HepG2 (cell line): ENCODE data around the gene SYT8. TPM values are rescaled to one million over a fixed set of nuclear protein-coding genes. Genes with fewer than 3 reads are reported as not detected.

Experiments used
- ATAC-seq: fragments of 200-7000 bp; cut with Tn5 transposase; 3 replicates; pipeline ENCODE4 v1.9.1; 2020; ENCODE audit warnings: mild to moderate bottlenecking, moderate library complexity
- BruUV-seq: library from RNA; stranded (reverse); fragments of 400-500 nt; replicated peaks from 2 replicates; lab custom pipeline; 2021; lab: Mats Ljungman, UMichigan
- CTCF ChIA-PET: fragments of 300-600 bp; formaldehyde crosslinking; extraction: SDS; loops from one replicate; lab custom pipeline; 2021; ENCODE audit warnings: low total read pairs, inconsistent platforms, low intra/inter-chr PET ratio; lab: Yijun Ruan, JAX
- POLR2A ChIA-PET: fragments of 350-600 bp; sonication (Branson Sonifier 250); formaldehyde crosslinking; loops from one replicate; lab custom pipeline; 2020; ENCODE audit warnings: antibody characterized with exemption, inconsistent platforms; lab: Yijun Ruan, JAX
- DNase-seq: peaks from one replicate; pipeline ENCODE4 v3.0.0-alpha.2; 2015; ENCODE audit warnings: low spot score
- FAIRE-seq: peaks from 3 replicates; lab custom pipeline; 2011; peaks lifted over from hg19 to GRCh38; lab: Jason Lieb, UNC
- H2AFZ ChIP-seq: one replicate; pipeline ENCODE4 v1.6.1; 2011; ENCODE audit warnings: low read length, inconsistent platforms
- H3K27ac ChIP-seq: fragments of 300-600 bp; 3 replicates; pipeline ENCODE4 v1.8.0; 2011; ENCODE audit warnings: mixed run types, mild to moderate bottlenecking, mixed read lengths, low read length, inconsistent platforms; ENCODE audit not compliant: insufficient read depth; ENCODE audit errors: extremely low read length
- H3K27me3 ChIP-seq, 2 experiments: fragments of 200-600 bp in 1 of 2; 2 replicates in 1 of 2; 3 replicates in 1 of 2; pipeline versions ENCODE4 v1.6.0 to v1.8.0; 2011; ENCODE audit warnings: low read length in 2 of 2, mild to moderate bottlenecking in 2 of 2, moderate library complexity in 2 of 2, inconsistent platforms in 1 of 2; ENCODE audit not compliant: insufficient read depth in 2 of 2, control insufficient read depth in 1 of 2
- H3K36me3 ChIP-seq, 2 experiments: fragments of 200-600 bp in 1 of 2; replicated peaks in 1 of 2; 2 replicates in 1 of 2; 3 replicates in 1 of 2; pipeline versions ENCODE4 v1.5.1 to v1.8.0; 2011; ENCODE audit warnings: low read length in 2 of 2, inconsistent platforms in 1 of 2; ENCODE audit not compliant: insufficient read depth in 2 of 2, control insufficient read depth in 1 of 2
- H3K4me1 ChIP-seq: 2 replicates; pipeline ENCODE4 v1.5.1; 2012; ENCODE audit warnings: low read length, inconsistent platforms; ENCODE audit not compliant: insufficient read depth
- H3K4me2 ChIP-seq: 2 replicates; pipeline ENCODE4 v1.6.0; 2011; ENCODE audit warnings: low read depth, low read length, inconsistent platforms
- H3K4me3 ChIP-seq, 3 experiments: fragments of 200-600 bp in 1 of 3; sonication (generic), shearing (Covaris generic) in 1 of 3; replicated peaks in 1 of 3; 2 replicates each; pipeline ENCODE4 v1.5.1; 2011 to 2016; ENCODE audit warnings: low read length in 3 of 3, inconsistent platforms in 2 of 3, low read depth in 2 of 3, mild to moderate bottlenecking in 2 of 3, control low read depth in 1 of 3, mixed read lengths in 1 of 3; ENCODE audit not compliant: insufficient read depth in 1 of 3
- H3K79me2 ChIP-seq: one replicate; pipeline ENCODE4 v1.6.1; 2011; ENCODE audit warnings: low read length, inconsistent platforms; ENCODE audit not compliant: insufficient read depth
- H3K9ac ChIP-seq: 2 replicates; pipeline ENCODE4 v1.6.0; 2011; ENCODE audit warnings: mild to moderate bottlenecking, low read depth, low read length, inconsistent platforms; ENCODE audit not compliant: insufficient read depth
- H3K9me3 ChIP-seq: 2 replicates; pipeline ENCODE4 v1.5.1; 2012; ENCODE audit warnings: mild to moderate bottlenecking, low read length
- H4K20me1 ChIP-seq: 2 replicates; pipeline ENCODE4 v1.6.0; 2011; ENCODE audit warnings: inconsistent platforms, mild to moderate bottlenecking, low read length, moderate library complexity; ENCODE audit not compliant: insufficient read depth
- GTF3A ChIP-seq: sonication (generic); formaldehyde crosslinking; conservative IDR thresholded peaks from 2 replicates; pipeline ENCODE4 v1.4.0; 2020; ENCODE audit warnings: mild to moderate bottlenecking, missing genetic modification reagents
- HMGA1 ChIP-seq: sonication (generic); formaldehyde crosslinking; conservative IDR thresholded peaks from 2 replicates; pipeline ENCODE4 v1.4.0; 2020; ENCODE audit warnings: missing genetic modification reagents
- HNRNPLL ChIP-seq: fragments of 200-400 bp; formaldehyde crosslinking; IDR thresholded peaks from 2 replicates; pipeline ENCODE4 v1.6.1; 2017; ENCODE audit warnings: mild to moderate bottlenecking, low read depth, low read length; ENCODE audit not compliant: poor library complexity, severe bottlenecking
- MTA3 ChIP-seq: sonication (generic); formaldehyde crosslinking; IDR thresholded peaks from 2 replicates; pipeline ENCODE4 v1.4.0; 2020; ENCODE audit warnings: missing genetic modification reagents
- MYPOP ChIP-seq: sonication (generic); formaldehyde crosslinking; IDR thresholded peaks from 2 replicates; pipeline ENCODE4 v1.8.1; 2023; ENCODE audit warnings: mild to moderate bottlenecking, moderate library complexity, missing genetic modification reagents
- PHF21A ChIP-seq: sonication (generic); formaldehyde crosslinking; IDR thresholded peaks from 2 replicates; pipeline ENCODE4 v1.5.0; 2020; ENCODE audit warnings: mild to moderate bottlenecking, missing genetic modification reagents
- RBFOX2 ChIP-seq: fragments of 200-400 bp; formaldehyde crosslinking; IDR thresholded peaks from 2 replicates; pipeline ENCODE4 v1.6.1; 2017; ENCODE audit warnings: low read depth, mild to moderate bottlenecking, low read length
- SIX1 ChIP-seq: sonication (generic); formaldehyde crosslinking; IDR thresholded peaks from 2 replicates; pipeline ENCODE4 v1.4.0; 2020; ENCODE audit warnings: missing genetic modification reagents, borderline replicate concordance
- SNAI1 ChIP-seq: sonication (generic); formaldehyde crosslinking; IDR thresholded peaks from 2 replicates; pipeline ENCODE4 v1.5.0; 2020; ENCODE audit warnings: mild to moderate bottlenecking, missing genetic modification reagents, borderline replicate concordance
- ZFP36L1 ChIP-seq: sonication (generic); formaldehyde crosslinking; IDR thresholded peaks from 2 replicates; pipeline ENCODE4 v1.8.0; 2022; ENCODE audit warnings: mild to moderate bottlenecking, missing genetic modification reagents, moderate library complexity
- ZNF569 ChIP-seq: sonication (generic); formaldehyde crosslinking; IDR thresholded peaks from 2 replicates; pipeline ENCODE4 v1.5.0; 2020; ENCODE audit warnings: mild to moderate bottlenecking, missing genetic modification reagents, moderate library complexity, borderline replicate concordance
- ZNF792 ChIP-seq: IDR thresholded peaks from 2 replicates; pipeline ENCODE4 v1.6.1; 2016
- ZZZ3 ChIP-seq: sonication (generic); formaldehyde crosslinking; IDR thresholded peaks from 2 replicates; pipeline ENCODE4 v1.4.0; 2020; ENCODE audit warnings: missing genetic modification reagents, mild to moderate bottlenecking, borderline replicate concordance
- WGBS: methylation state at CpG from one replicate; pipeline ENCODE4 v1.1.6; 2017; ENCODE audit warnings: low lambda C conversion rate; 5-methylcytosine and 5-hydroxymethylcytosine counted together
- in situ Hi-C: cut with HindIII; loops from 2 replicates; pipeline ENCODE4 v1.10.0; 2017; ENCODE audit warnings: low pct_unique_long_range_greater_than_20kb; ENCODE audit not compliant: extremely low pct_ligation_motif_present
- intact Hi-C: fragments of 100-400 bp; cut with micrococcal nuclease; formaldehyde crosslinking; loops from one replicate; pipeline ENCODE4 v1.10.0; 2022; ENCODE audit not compliant: unreplicated experiment
- polyA plus RNA-seq, 8 experiments: library from polyadenylated mRNA; depleted of rRNA in 3 of 8; stranded (reverse) in 7 of 8; unstranded in 1 of 8; fragments of >200 nt; fragmentation: Illumina TruSeq in 4 of 8; extraction: Trizol in 4 of 8; gene quantifications; 2 replicates each; pipeline versions ENCODE4 v1.2.1 to v1.2.3, GENCODE V29; 2011 to 2016; ENCODE audit warnings: low read depth in 4 of 8, missing spikeins in 1 of 8, mixed read lengths in 1 of 8; ENCODE audit not compliant: insufficient read depth in 1 of 8
- total RNA-seq, 5 experiments: library from RNA; depleted of rRNA; stranded (reverse); fragments of >200 nt; fragmentation: Illumina TruSeq; extraction: Trizol; gene quantifications; 2 replicates each; pipeline ENCODE4 v1.2.3, GENCODE V29; 2016; ENCODE audit warnings: low read depth in 1 of 5
- TF ChIP-seq, protein P1 (sequence below): IDR thresholded peaks from 2 replicates; pipeline ENCODE4 v1.6.1; 2016; ENCODE audit warnings: missing genetic modification reagents, missing compliant biosample characterization
- TF ChIP-seq, protein P2 (sequence below): sonication (generic); formaldehyde crosslinking; conservative IDR thresholded peaks from 2 replicates; pipeline ENCODE4 v1.4.0; 2020; ENCODE audit warnings: missing genetic modification reagents

Gene SYT8
- total and polyA plus RNA-seq, 2 of the 13 experiments (the other 11 are each of a cell fraction or from before 2014, with no cell fraction given): 0.60 to 2.3 TPM

DNA sequence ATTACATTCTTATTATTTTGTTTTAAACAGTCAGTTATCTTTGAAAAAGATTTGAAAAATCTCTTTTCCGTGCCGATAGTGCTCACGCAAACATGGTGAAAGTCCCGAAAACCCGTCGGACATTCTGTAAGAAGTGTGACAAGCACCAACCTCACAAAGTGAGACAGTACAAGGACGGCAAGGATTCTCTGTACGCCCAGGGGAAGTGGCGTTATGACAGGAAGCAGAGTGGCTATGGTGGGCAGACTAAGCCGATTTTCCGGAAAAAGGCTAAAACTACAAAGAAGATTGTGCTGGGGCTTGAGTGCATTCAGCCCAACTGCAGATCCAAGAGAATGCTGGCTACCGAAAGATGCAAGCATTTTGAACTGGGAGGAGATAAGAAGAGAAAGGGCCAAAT lies 42.3 kb upstream of the SYT8 start:
- intact Hi-C loops (no loop called here), in situ Hi-C loops (no loop called here)
- no peak for ATAC-seq
- Histone ChIP-seq H3K9me3 (no peaks in the 10 kb centered on the region), H3K79me2 (no peaks in the 10 kb centered on the region), H3K4me1 (no peaks in the 10 kb centered on the region), H3K4me2 (no peak overlapping the region), H2AFZ (no peak overlapping the region), H3K9ac (no peak overlapping the region), H3K4me3 (no peak overlapping the region), H4K20me1 (no peaks in the 10 kb centered on the region), H3K27me3 (peaks cover 5 to 36% of the 10 kb centered on the region in 2 experiments; a peak in 3 of 5 replicates), H3K36me3 (no peaks in the 10 kb centered on the region), H3K27ac (no peak overlapping the region)
- FAIRE-seq: no peak
- WGBS: 55% methylated on average over 12 of the region's 12 CpGs
- ChIA-PET POLR2A (no interaction called here), CTCF (no interaction called here)
- TF ChIP-seq, protein P1, sequence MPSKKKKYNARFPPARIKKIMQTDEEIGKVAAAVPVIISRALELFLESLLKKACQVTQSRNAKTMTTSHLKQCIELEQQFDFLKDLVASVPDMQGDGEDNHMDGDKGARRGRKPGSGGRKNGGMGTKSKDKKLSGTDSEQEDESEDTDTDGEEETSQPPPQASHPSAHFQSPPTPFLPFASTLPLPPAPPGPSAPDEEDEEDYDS (CRISPR knock-in tag): no peak
- TF ChIP-seq HMGA1 (CRISPR knock-in tag): no peak
- TF ChIP-seq GTF3A (CRISPR knock-in tag): no peak
- no peak for TF ChIP-seq MYPOP (CRISPR knock-in tag)
- TF ChIP-seq HNRNPLL: no peak
- TF ChIP-seq MTA3 (CRISPR knock-in tag): no peak
- no peak for TF ChIP-seq SIX1 (CRISPR knock-in tag)
- no peak for TF ChIP-seq ZZZ3 (CRISPR knock-in tag)
- no peak for TF ChIP-seq ZNF792
- no peak for TF ChIP-seq RBFOX2
- TF ChIP-seq PHF21A (CRISPR knock-in tag): no peak
- TF ChIP-seq ZFP36L1: no peak
- no peak for TF ChIP-seq ZNF569 (CRISPR knock-in tag)
- TF ChIP-seq, protein P2, sequence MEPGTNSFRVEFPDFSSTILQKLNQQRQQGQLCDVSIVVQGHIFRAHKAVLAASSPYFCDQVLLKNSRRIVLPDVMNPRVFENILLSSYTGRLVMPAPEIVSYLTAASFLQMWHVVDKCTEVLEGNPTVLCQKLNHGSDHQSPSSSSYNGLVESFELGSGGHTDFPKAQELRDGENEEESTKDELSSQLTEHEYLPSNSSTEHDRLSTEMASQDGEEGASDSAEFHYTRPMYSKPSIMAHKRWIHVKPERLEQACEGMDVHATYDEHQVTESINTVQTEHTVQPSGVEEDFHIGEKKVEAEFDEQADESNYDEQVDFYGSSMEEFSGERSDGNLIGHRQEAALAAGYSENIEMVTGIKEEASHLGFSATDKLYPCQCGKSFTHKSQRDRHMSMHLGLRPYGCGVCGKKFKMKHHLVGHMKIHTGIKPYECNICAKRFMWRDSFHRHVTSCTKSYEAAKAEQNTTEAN: no peak
- no peak for TF ChIP-seq SNAI1
- no TSS peak for BruUV-seq
- DNase-seq: no peak
